GM23338 (cell line): Measurements from ENCODE around the gene SRRM2. TPM values are rescaled to one million over a fixed set of nuclear protein-coding genes. Genes with fewer than 3 reads are reported as not detected.
A peak's percentile ranks its signal among the peaks of the same experiment; 100 is the strongest.

ENCODE experiments used
- ATAC-seq: fragments of 200-7000 bp; cut with Tn5 transposase; 3 replicates; pipeline ENCODE4 v1.9.1; 2020
- DNase-seq: peaks from one replicate; pipeline ENCODE4 v3.0.0-alpha.2; 2015; ENCODE audit warnings: low spot score
- H2AFZ ChIP-seq: fragments of 200-600 bp; sonication (generic); 2 replicates; pipeline ENCODE4 v1.8.0; 2016; ENCODE audit warnings: antibody characterized with exemption, mild to moderate bottlenecking, moderate library complexity
- H3F3A ChIP-seq: fragments of 200-600 bp; sonication (generic); replicated peaks from 2 replicates; pipeline ENCODE4 v1.8.0; 2017; ENCODE audit warnings: antibody characterized with exemption, mixed run types, low read depth
- H3K27ac ChIP-seq: fragments of 200-600 bp; sonication (generic); 2 replicates; pipeline ENCODE4 v1.6.1; 2016; ENCODE audit warnings: low read depth
- H3K27me3 ChIP-seq: fragments of 200-600 bp; sonication (generic); 2 replicates; pipeline ENCODE4 v1.8.0; 2016; ENCODE audit warnings: mild to moderate bottlenecking, mixed run types, moderate library complexity; ENCODE audit not compliant: insufficient read depth
- H3K36me3 ChIP-seq: fragments of 200-600 bp; sonication (generic); 2 replicates; pipeline ENCODE4 v1.8.0; 2016; ENCODE audit warnings: mild to moderate bottlenecking; ENCODE audit not compliant: insufficient read depth
- H3K4me1 ChIP-seq: fragments of 200-600 bp; sonication (generic); 2 replicates; pipeline ENCODE4 v1.8.0; 2016; ENCODE audit warnings: mild to moderate bottlenecking, moderate library complexity; ENCODE audit not compliant: insufficient read depth
- H3K4me2 ChIP-seq: fragments of 200-600 bp; sonication (generic); 2 replicates; pipeline ENCODE4 v1.7.1; 2017; ENCODE audit warnings: mixed run types
- H3K4me3 ChIP-seq: fragments of 200-600 bp; sonication (generic); 2 replicates; pipeline ENCODE4 v1.6.1; 2016; ENCODE audit warnings: mixed run types
- H3K79me2 ChIP-seq: fragments of 200-600 bp; sonication (generic); replicated peaks from 2 replicates; pipeline ENCODE4 v1.8.0; 2017; ENCODE audit warnings: mild to moderate bottlenecking; ENCODE audit not compliant: insufficient read depth
- H3K9me2 ChIP-seq: fragments of 200-600 bp; sonication (generic); 2 replicates; pipeline ENCODE4 v1.8.0; 2017; ENCODE audit not compliant: insufficient read depth
- H4K20me1 ChIP-seq: fragments of 200-600 bp; sonication (generic); replicated peaks from 2 replicates; pipeline ENCODE4 v1.8.0; 2017; ENCODE audit warnings: mild to moderate bottlenecking; ENCODE audit not compliant: insufficient read depth
- H3K27ac Mint-ChIP-seq: 2 replicates; pipeline ENCODE4 v1.8.0; 2020; ENCODE audit warnings: inconsistent platforms, mild to moderate bottlenecking, moderate library complexity, mixed read lengths
- H3K27me3 Mint-ChIP-seq: 3 replicates; pipeline ENCODE4 v1.8.0; 2022; ENCODE audit warnings: low read depth, mild to moderate bottlenecking, moderate library complexity, mixed read lengths, inconsistent platforms; ENCODE audit not compliant: insufficient read depth, poor library complexity
- H3K36me3 Mint-ChIP-seq: 3 replicates; pipeline ENCODE4 v1.8.0; 2021; ENCODE audit warnings: low read depth, mild to moderate bottlenecking, inconsistent platforms, moderate library complexity, mixed read lengths
- H3K4me1 Mint-ChIP-seq: 3 replicates; pipeline ENCODE4 v1.8.0; 2020; ENCODE audit warnings: mild to moderate bottlenecking, inconsistent platforms, mixed read lengths
- H3K4me3 Mint-ChIP-seq: 3 replicates; pipeline ENCODE4 v1.8.0; 2021; ENCODE audit warnings: moderate library complexity, mild to moderate bottlenecking, inconsistent platforms, mixed read lengths
- H3K9me3 Mint-ChIP-seq: 3 replicates; pipeline ENCODE4 v1.8.0; 2020; ENCODE audit warnings: moderate library complexity, mild to moderate bottlenecking, inconsistent platforms, mixed read lengths
- CREB1 ChIP-seq: fragments of 250-450 bp; sonication (Bioruptor Pico); IDR thresholded peaks from 2 replicates; pipeline ENCODE4 v1.5.0; 2020; ENCODE audit warnings: low read depth, mild to moderate bottlenecking, moderate library complexity
- EZH2 ChIP-seq: fragments of 200-600 bp; sonication (generic); IDR thresholded peaks from one replicate; pipeline ENCODE4 v1.8.0; 2017; ENCODE audit warnings: antibody characterized with exemption, mild to moderate bottlenecking, low read depth; ENCODE audit not compliant: unreplicated experiment
- EZH2phosphoT487 ChIP-seq: fragments of 200-600 bp; sonication (generic); IDR thresholded peaks from one replicate; pipeline ENCODE4 v1.8.1; 2018; ENCODE audit warnings: antibody characterized with exemption; ENCODE audit not compliant: unreplicated experiment
- JUNB ChIP-seq: IDR thresholded peaks from one replicate; pipeline ENCODE4 v1.6.1; 2016; ENCODE audit warnings: antibody characterized with exemption; ENCODE audit not compliant: unreplicated experiment
- NANOG ChIP-seq: IDR thresholded peaks from 2 replicates; pipeline ENCODE4 v1.6.1; 2016; ENCODE audit warnings: antibody characterized with exemption, borderline replicate concordance
- POLR2AphosphoS5 ChIP-seq: IDR thresholded peaks from 2 replicates; pipeline ENCODE4 v1.6.1; 2016; ENCODE audit warnings: antibody characterized with exemption, low read depth
- STAT1 ChIP-seq: IDR thresholded peaks from one replicate; pipeline ENCODE4 v1.6.1; 2016; ENCODE audit warnings: antibody characterized with exemption; ENCODE audit not compliant: unreplicated experiment
- ZNF114 ChIP-seq: fragments of 250-450 bp; sonication (Bioruptor Pico); IDR thresholded peaks from 2 replicates; pipeline ENCODE4 v1.5.0; 2020; ENCODE audit warnings: mild to moderate bottlenecking, moderate library complexity
- ZNF331 ChIP-seq: fragments of 250-450 bp; sonication (Bioruptor Pico); IDR thresholded peaks from 2 replicates; pipeline ENCODE4 v1.5.0; 2020; ENCODE audit warnings: low read depth, mild to moderate bottlenecking, moderate library complexity
- polyA plus RNA-seq: library from polyadenylated mRNA; unstranded; fragments of >200 nt; fragmentation: Nextera tagmentation; extraction: Ambion mirVana; gene quantifications from 2 replicates; pipeline ENCODE4 v1.2.1, GENCODE V29; 2016
- total RNA-seq: library from RNA; depleted of rRNA; stranded (reverse); fragments of >200 nt; shearing (Covaris generic); gene quantifications from 2 replicates; pipeline ENCODE4 v1.2.3, GENCODE V29; 2014
- TF ChIP-seq, protein P1 (sequence below): IDR thresholded peaks from 2 replicates; pipeline ENCODE4 v1.6.1; 2016; ENCODE audit warnings: antibody characterized with exemption
- TF ChIP-seq, protein P2 (sequence below): fragments of 250-450 bp; sonication (Bioruptor Pico); IDR thresholded peaks from 2 replicates; pipeline ENCODE4 v1.5.0; 2020; ENCODE audit warnings: mild to moderate bottlenecking, moderate library complexity
- TF ChIP-seq, protein P3 (sequence below): IDR thresholded peaks from one replicate; pipeline ENCODE4 v1.6.1; 2018; ENCODE audit warnings: antibody characterized with exemption; ENCODE audit not compliant: unreplicated experiment
- TF ChIP-seq, protein P4 (sequence below), 2 experiments: fragments of 200-600 bp in 1 of 2; sonication (generic) in 1 of 2; conservative IDR thresholded peaks; 2 replicates each; pipeline versions ENCODE4 v1.5.1 to v1.6.1; 2016 to 2017; ENCODE audit warnings: antibody characterized with exemption in 2 of 2, low read depth in 2 of 2, mild to moderate bottlenecking in 2 of 2, moderate library complexity in 1 of 2

SRRM2 gene
- total and polyA plus RNA-seq, 2 experiments from 2014 or later: 308 to 893 TPM

DNA sequence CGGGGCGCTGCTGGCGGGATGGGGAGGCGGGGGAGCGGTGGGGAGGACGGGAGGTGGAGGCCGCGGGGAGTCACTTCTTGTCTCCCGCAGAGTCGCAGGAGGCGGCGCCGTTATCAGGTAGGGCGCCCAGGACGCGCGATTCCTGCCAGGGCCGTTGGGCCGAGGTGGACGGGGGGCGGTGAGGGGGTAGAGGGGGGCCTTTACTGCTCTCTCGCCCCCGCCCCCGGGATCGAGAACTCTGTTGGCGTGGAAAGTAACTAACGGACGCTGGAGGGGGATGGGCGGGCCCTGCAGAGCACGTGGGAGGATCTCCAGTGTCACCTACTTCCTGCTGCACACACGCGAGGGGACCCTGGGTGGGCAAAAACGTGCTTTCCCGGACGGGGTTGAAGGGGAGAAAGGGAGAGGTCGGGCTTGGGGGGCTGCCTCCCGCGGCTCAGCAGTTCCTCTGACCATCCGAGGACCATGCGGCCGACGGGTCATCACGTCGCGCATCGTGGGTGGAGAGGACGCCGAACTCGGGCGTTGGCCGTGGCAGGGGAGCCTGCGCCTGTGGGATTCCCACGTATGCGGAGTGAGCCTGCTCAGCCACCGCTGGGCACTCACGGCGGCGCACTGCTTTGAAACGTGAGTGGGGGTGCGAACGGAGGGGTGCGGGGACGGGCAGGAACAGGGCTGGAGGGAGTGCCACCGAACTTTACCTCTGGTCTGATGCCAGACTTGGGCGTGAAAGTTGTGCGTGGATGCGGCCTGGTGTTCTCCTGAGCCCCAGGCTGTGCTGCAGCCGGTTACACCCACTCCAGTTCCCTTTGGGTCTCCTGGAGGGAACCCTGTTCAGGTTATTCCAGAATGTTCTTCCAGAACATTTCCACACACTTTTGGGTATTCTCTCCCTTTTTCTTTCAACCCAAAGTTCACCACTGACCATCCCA, 65.2 kb downstream of the SRRM2 start:
- H3F3A ChIP-seq: no peaks in the 10 kb centered on the region
- H3K27me3 ChIP-seq: no peaks in the 10 kb centered on the region
- no peaks in the 10 kb centered on the region for H3K9me2 ChIP-seq
- H4K20me1 ChIP-seq: no peaks in the 10 kb centered on the region
- H3K4me2 ChIP-seq: no peak overlapping the region
- TF ChIP-seq, protein P1, sequence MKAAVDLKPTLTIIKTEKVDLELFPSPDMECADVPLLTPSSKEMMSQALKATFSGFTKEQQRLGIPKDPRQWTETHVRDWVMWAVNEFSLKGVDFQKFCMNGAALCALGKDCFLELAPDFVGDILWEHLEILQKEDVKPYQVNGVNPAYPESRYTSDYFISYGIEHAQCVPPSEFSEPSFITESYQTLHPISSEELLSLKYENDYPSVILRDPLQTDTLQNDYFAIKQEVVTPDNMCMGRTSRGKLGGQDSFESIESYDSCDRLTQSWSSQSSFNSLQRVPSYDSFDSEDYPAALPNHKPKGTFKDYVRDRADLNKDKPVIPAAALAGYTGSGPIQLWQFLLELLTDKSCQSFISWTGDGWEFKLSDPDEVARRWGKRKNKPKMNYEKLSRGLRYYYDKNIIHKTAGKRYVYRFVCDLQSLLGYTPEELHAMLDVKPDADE: no peak
- no peak for TF ChIP-seq ZNF331
- TF ChIP-seq POLR2AphosphoS5: no peak
- TF ChIP-seq JUNB: no peak
- TF ChIP-seq, protein P2, sequence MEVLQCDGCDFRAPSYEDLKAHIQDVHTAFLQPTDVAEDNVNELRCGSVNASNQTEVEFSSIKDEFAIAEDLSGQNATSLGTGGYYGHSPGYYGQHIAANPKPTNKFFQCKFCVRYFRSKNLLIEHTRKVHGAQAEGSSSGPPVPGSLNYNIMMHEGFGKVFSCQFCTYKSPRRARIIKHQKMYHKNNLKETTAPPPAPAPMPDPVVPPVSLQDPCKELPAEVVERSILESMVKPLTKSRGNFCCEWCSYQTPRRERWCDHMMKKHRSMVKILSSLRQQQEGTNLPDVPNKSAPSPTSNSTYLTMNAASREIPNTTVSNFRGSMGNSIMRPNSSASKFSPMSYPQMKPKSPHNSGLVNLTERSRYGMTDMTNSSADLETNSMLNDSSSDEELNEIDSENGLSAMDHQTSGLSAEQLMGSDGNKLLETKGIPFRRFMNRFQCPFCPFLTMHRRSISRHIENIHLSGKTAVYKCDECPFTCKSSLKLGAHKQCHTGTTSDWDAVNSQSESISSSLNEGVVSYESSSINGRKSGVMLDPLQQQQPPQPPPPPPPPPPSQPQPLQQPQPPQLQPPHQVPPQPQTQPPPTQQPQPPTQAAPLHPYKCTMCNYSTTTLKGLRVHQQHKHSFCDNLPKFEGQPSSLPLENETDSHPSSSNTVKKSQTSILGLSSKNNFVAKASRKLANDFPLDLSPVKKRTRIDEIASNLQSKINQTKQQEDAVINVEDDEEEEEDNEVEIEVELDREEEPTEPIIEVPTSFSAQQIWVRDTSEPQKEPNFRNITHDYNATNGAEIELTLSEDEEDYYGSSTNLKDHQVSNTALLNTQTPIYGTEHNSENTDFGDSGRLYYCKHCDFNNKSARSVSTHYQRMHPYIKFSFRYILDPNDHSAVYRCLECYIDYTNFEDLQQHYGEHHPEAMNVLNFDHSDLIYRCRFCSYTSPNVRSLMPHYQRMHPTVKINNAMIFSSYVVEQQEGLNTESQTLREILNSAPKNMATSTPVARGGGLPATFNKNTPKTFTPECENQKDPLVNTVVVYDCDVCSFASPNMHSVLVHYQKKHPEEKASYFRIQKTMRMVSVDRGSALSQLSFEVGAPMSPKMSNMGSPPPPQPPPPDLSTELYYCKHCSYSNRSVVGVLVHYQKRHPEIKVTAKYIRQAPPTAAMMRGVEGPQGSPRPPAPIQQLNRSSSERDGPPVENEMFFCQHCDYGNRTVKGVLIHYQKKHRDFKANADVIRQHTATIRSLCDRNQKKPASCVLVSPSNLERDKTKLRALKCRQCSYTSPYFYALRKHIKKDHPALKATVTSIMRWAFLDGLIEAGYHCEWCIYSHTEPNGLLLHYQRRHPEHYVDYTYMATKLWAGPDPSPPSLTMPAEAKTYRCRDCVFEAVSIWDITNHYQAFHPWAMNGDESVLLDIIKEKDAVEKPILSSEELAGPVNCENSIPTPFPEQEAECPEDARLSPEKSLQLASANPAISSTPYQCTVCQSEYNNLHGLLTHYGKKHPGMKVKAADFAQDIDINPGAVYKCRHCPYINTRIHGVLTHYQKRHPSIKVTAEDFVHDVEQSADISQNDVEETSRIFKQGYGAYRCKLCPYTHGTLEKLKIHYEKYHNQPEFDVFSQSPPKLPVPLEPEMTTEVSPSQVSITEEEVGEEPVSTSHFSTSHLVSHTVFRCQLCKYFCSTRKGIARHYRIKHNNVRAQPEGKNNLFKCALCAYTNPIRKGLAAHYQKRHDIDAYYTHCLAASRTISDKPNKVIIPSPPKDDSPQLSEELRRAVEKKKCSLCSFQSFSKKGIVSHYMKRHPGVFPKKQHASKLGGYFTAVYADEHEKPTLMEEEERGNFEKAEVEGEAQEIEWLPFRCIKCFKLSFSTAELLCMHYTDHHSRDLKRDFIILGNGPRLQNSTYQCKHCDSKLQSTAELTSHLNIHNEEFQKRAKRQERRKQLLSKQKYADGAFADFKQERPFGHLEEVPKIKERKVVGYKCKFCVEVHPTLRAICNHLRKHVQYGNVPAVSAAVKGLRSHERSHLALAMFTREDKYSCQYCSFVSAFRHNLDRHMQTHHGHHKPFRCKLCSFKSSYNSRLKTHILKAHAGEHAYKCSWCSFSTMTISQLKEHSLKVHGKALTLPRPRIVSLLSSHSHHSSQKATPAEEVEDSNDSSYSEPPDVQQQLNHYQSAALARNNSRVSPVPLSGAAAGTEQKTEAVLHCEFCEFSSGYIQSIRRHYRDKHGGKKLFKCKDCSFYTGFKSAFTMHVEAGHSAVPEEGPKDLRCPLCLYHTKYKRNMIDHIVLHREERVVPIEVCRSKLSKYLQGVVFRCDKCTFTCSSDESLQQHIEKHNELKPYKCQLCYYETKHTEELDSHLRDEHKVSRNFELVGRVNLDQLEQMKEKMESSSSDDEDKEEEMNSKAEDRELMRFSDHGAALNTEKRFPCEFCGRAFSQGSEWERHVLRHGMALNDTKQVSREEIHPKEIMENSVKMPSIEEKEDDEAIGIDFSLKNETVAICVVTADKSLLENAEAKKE (CRISPR knock-in tag): no peak
- TF ChIP-seq, protein P3, sequence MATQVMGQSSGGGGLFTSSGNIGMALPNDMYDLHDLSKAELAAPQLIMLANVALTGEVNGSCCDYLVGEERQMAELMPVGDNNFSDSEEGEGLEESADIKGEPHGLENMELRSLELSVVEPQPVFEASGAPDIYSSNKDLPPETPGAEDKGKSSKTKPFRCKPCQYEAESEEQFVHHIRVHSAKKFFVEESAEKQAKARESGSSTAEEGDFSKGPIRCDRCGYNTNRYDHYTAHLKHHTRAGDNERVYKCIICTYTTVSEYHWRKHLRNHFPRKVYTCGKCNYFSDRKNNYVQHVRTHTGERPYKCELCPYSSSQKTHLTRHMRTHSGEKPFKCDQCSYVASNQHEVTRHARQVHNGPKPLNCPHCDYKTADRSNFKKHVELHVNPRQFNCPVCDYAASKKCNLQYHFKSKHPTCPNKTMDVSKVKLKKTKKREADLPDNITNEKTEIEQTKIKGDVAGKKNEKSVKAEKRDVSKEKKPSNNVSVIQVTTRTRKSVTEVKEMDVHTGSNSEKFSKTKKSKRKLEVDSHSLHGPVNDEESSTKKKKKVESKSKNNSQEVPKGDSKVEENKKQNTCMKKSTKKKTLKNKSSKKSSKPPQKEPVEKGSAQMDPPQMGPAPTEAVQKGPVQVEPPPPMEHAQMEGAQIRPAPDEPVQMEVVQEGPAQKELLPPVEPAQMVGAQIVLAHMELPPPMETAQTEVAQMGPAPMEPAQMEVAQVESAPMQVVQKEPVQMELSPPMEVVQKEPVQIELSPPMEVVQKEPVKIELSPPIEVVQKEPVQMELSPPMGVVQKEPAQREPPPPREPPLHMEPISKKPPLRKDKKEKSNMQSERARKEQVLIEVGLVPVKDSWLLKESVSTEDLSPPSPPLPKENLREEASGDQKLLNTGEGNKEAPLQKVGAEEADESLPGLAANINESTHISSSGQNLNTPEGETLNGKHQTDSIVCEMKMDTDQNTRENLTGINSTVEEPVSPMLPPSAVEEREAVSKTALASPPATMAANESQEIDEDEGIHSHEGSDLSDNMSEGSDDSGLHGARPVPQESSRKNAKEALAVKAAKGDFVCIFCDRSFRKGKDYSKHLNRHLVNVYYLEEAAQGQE: no peak
- no peak for TF ChIP-seq EZH2
- TF ChIP-seq, protein P4, sequence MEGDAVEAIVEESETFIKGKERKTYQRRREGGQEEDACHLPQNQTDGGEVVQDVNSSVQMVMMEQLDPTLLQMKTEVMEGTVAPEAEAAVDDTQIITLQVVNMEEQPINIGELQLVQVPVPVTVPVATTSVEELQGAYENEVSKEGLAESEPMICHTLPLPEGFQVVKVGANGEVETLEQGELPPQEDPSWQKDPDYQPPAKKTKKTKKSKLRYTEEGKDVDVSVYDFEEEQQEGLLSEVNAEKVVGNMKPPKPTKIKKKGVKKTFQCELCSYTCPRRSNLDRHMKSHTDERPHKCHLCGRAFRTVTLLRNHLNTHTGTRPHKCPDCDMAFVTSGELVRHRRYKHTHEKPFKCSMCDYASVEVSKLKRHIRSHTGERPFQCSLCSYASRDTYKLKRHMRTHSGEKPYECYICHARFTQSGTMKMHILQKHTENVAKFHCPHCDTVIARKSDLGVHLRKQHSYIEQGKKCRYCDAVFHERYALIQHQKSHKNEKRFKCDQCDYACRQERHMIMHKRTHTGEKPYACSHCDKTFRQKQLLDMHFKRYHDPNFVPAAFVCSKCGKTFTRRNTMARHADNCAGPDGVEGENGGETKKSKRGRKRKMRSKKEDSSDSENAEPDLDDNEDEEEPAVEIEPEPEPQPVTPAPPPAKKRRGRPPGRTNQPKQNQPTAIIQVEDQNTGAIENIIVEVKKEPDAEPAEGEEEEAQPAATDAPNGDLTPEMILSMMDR (conservative IDR thresholded peaks at IDR 0.05; ENCODE audit: low read depth in 2 of 2): no peak
- no peak for TF ChIP-seq NANOG
- no peak for TF ChIP-seq EZH2phosphoT487
- TF ChIP-seq ZNF114: no peak
- TF ChIP-seq CREB1 (CRISPR knock-in tag): no peak
- no peak for TF ChIP-seq STAT1
- H3K79me2 ChIP-seq: no peaks in the 10 kb centered on the region
- Mint-ChIP-seq H3K27ac (no peak overlapping the region), H3K4me1 (no peaks in the 10 kb centered on the region), H3K4me3 (no peak overlapping the region), H3K27me3 (peaks cover 4% of the 10 kb centered on the region), H3K9me3 (no peaks in the 10 kb centered on the region), H3K36me3 (no peaks in the 10 kb centered on the region)
- H3K36me3 ChIP-seq: no peaks in the 10 kb centered on the region
- ATAC-seq (no peak), DNase-seq (no peak)
- H3K4me3 ChIP-seq: no peak overlapping the region
- H3K27ac ChIP-seq: no peak overlapping the region
- peak overlapping the region; percentile 56; the same call in 1 of the 2 replicates for H2AFZ ChIP-seq
- H3K4me1 ChIP-seq: no peaks in the 10 kb centered on the region
